PC-3 (cell line): ENCODE results near the gene MBD3.

ENCODE experiments used
- CTCF ChIP-seq: fragments of 300-600 bp; sonication (generic); conservative IDR thresholded peaks from 2 replicates; pipeline ENCODE4 v1.5.1; 2017; ENCODE audit warnings: antibody characterized with exemption, low read depth, mild to moderate bottlenecking, low read length
- EZH2 ChIP-seq: fragments of 300-600 bp; sonication (generic); IDR thresholded peaks from one replicate; pipeline ENCODE4 v1.6.1; 2017; ENCODE audit warnings: antibody characterized with exemption, mild to moderate bottlenecking, low read length; ENCODE audit not compliant: unreplicated experiment
- EZH2phosphoT487 ChIP-seq: fragments of 300-600 bp; sonication (generic); IDR thresholded peaks from 2 replicates; pipeline ENCODE4 v1.6.1; 2018; ENCODE audit warnings: mild to moderate bottlenecking, antibody characterized with exemption, low read length, borderline replicate concordance

GRCh38 chr19:1524287-1524971, 68.2 kb downstream of the MBD3 start:
- no peak for TF ChIP-seq CTCF
- no peak for TF ChIP-seq EZH2phosphoT487
- no peak for TF ChIP-seq EZH2
